Activated CD4-positive, alpha-beta T cell treated with anti-CD3 and anti-CD28 coated beads, Interleukin-2, Interleukin-4, amounts not matched to agents 100 ng/mL and 50 ng/mL, durations not matched to agents 16 hours and 8 hours (primary cell): Measurements from ENCODE around the gene TRAM2.
"Not testable (repeated sequence)": the region's sequence is repeated elsewhere in the genome, so short reads cannot be mapped to it uniquely, and the experiment has no call there.

Experiments
- DNase-seq: peaks from one replicate; pipeline ENCODE4 v3.0.0-alpha.2; 2020; ENCODE audit warnings: low spot score

Gene TRAM2

DNA sequence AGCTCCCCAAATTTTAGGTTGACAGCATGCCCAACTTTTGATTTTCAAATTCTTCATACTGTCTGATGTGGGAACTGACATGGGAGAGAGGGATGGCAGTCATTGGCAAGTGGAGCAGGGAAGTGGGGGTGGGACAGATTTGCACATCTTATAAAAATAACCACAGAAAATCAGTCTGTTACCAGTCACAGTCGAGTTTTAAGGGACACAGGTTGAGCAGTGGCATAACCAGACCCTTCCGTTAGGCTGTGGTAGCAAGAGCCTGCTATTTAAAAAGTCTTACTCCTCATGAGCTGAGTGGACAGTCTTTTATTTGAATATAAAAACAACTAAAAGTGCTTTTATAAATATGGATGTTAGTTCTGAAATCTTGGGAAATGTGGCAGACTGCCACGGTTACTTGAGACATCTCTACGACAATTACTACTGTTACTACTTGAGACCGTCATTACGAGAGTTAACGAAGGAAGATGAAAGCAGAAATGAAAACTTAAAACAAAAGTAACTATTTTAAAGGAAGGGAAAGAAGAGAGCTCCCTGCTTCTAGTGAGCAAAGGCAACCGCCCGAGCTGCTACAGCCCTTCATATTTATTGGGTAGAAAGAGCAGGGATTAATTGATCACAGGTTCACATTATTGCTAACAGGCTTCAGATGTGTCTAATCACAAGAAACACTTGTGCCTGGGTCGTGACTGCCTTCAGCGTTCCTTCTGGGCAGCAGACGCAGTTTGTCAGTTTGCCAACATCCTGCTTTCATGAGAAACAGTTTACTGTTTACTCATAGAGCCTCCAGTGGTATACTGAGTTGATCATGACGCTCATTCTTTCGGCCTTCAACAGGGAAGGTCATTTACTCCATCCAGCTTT, 85.4 kb downstream of the TRAM2 start:
- DNase-seq = no peak

DNA sequence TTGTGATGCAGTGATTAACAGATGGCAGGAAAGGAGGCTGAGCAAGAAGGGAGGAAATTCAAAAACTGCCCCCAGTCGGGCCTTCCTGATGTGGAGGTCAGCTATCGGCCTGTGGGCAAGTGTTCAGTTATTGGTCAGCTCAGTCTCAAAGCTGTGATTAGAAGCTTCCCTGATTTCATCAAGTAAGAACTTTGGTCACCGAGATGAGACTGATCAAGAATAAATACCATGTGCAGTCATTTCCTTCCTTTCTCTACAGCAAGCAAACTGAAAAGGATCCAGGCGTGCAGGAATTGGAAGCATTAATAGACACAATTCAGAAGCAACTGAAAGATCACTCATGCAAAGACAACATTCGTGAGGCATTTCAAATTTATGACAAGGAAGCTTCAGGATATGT, 87.0 kb downstream of the TRAM2 start:
- DNase-seq = no peak

DNA sequence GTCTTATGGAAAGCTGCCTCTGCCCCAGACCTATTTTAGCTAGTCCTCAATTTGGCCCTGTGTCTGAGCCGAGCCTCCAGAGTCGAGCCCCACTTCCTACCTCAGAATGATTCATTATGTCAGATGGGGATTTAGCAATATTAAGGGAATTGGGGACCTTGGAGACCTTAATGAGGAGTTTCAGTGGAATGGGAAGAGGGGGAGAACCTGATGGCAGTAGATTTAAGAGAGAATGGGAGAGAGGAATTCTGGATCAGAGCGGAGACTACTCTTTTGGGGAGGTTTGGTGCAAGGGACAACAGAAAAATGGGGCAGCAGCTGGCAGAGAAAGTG, 93.2 kb downstream of the TRAM2 start:
- no peak for DNase-seq

DNA sequence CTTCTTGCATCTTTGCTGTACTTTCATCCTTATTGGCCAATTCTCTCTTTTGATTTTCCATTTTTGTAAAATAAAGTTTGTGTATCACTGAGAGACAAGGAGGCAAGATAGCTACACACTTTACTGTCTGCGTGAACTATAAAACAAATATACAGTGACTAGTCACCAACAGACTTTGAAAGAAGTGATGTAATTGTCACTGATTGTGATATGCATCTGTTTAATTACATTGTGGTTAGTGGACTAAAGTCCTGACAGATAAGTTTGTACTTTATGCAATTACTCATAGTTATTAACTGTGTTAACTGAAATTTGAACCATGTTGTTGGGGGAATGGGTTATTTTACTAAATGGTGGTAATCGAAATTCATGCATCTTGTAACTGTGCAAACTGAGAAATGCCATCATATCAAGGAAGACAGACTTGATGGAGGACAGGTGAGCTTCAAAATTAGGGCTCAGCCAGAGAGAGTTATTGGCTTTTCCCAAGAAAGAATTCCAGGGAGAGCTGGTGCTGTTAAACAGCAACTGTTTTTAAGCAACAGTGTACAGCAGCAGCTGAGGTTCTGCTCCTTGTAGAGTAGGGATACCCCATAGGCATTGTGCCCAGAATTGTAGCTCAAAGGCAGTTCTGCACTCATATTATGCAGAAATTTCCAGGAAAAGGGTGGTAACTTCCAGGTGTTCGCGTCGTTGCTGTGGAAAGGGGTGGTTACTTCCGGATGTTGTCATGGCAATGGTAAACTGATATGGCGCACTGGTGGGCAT, 93.8 kb downstream of the TRAM2 start:
- no peak for DNase-seq

DNA sequence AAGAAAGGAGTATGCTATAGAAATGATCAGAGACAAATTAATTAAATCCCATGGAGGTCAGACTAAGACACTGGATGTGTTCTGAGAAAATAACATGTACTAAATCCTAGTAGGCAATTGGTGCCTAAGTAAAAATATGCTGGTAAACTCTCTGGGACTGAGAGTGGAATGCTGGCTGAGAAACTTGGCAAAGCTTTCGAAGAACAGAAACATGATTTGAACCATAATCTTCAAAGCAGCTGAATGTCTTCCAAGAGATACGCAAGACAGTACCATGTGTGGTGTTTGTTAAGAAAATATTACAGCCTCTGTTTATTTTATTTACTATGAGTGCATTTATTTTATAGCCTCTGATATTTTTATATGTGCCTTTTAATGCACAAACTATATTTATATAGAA, 101.6 kb downstream of the TRAM2 start:
- DNase-seq = no peak

DNA sequence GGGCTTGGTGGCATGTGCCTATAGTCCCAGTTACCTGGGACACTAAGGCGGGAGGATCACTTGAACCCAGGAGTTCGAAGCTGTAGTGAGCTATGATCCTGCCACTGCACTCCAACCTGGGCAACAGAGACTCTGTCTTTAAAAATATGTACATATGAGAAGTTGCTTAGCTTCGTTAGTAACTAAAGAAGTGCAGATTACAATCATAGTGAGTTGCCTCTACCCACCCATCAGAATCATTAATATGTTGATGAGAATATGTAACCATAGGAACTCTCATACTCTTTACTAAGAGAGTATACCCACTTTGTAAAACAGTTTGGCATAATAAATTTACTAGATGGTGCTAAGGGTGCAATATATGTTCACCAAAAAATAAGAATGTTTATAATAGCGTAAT, 102.7 kb downstream of the TRAM2 start:
- DNase-seq = no peak

DNA sequence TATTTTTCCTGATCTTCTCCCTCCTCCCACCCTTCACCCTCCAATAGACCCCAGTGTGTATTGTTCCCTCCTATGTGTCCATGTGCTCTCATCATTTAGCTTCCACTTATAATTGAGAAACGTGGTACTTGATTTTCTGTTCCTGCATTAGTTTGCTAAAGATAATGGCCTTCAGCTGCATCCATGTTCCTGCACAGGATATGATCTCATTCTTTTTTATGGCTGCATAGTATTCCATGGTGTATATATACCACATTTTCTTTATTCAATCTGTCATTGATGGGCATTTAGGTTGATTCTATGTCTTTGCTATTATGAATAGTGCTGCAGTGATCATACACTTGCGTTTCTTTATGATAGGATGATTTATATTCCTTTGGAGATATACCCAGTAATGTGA, 115.7 kb downstream of the TRAM2 start:
- DNase-seq = not testable (repeated sequence)

DNA sequence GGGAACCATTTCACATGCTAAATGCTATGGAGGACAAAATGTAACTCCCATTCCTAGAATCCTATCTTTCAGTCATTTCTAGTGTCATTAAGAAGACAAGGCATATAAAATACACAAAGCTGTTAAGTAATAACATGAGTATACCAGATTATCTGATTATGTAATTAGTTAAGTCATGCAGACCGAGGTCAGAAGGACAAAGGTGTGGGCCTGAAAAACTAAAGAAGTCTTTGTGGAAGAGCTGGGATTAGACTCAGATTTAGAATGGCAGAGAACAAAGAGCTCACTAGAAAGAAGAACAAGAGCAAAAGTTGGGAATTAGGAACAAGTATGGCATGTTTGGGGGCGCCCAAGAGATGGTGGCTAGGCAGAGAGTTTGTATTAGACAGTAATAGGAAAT, 119.8 kb downstream of the TRAM2 start:
- DNase-seq = no peak

DNA sequence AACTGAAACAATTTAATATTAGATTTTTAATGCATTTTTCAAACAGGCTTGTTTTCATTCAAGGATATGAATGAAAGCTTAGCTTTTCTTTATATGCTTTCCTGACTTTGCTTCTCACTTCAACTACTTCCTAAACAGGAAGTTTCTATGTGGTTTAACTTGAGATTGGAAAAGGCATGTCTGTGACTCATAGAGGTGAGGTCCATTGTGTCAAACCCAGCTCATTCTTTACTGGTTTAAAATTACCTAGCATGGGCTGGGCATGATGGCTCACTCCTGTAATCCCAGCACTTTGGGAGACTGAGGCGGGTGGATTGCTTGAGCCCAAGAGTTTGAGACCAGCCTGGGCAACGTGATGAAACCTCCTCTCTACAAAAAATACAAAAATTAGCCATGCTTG, 122.3 kb downstream of the TRAM2 start:
- DNase-seq = no peak
